GM13977 (cell line): ENCODE results near the gene S100A16.

Experiments
- DNase-seq: peaks from one replicate; pipeline ENCODE4 v3.0.0; 2012; ENCODE audit warnings: low spot score
- CTCF ChIP-seq: IDR thresholded peaks from 2 replicates; pipeline ENCODE4 v1.5.1; 2012; ENCODE audit warnings: mild to moderate bottlenecking, control low read depth; ENCODE audit not compliant: insufficient read depth; ENCODE audit errors: extremely low read depth, missing control alignments
- in situ Hi-C: fragments of 300-500 bp; cut with MboI; formaldehyde crosslinking; loops from one replicate; pipeline ENCODE4 v1.12.0; 2022; ENCODE audit warnings: low sequenced_read_pairs, low pct_unique_long_range_greater_than_20kb, mixed read lengths, inconsistent platforms; ENCODE audit not compliant: unreplicated experiment

The S100A16 gene

GRCh38 chr1:153626904-153627714, 14.2 kb upstream of the S100A16 start, which contains the start of gene S100A13:
Gene S100A13 (minus strand): TSS chr1:153627505. CDS start chr1:153626472, 1,033 bp downstream.
- TF ChIP-seq CTCF, result peak; percentile 54
- DNase-seq, result no peak
- in situ Hi-C loops, result no loop called here

- in situ Hi-C loops, result no loop called here
- DNase-seq, result no peak
- no peak for TF ChIP-seq CTCF
These were observed 13.6 kb upstream of the S100A16 start for GRCh38 chr1:153626477-153626903.

- no peak for DNase-seq
- no peak for TF ChIP-seq CTCF
- in situ Hi-C loops, result no loop called here
These were observed 12.2 kb upstream of the S100A16 start for GRCh38 chr1:153624965-153625611.

GRCh38 chr1:153623101-153623500, 10.2 kb upstream of the S100A16 start:
- no peak for TF ChIP-seq CTCF
- DNase-seq, result no peak
- in situ Hi-C loops, result no loop called here

GRCh38 chr1:153619171-153619570, 6.2 kb upstream of the S100A16 start:
- TF ChIP-seq CTCF, result no peak
- DNase-seq, result no peak
- in situ Hi-C loops, result no loop called here

- peak; percentile 60 for DNase-seq
- TF ChIP-seq CTCF, result peak; percentile 62
- in situ Hi-C loops, result no loop called here
These were observed 4.7 kb upstream of the S100A16 start for GRCh38 chr1:153617663-153618062.
